ENCODE measurements around the gene MAS1.

GRCh38 chr6:159908535-159908934, 17.7 kb downstream of the MAS1 start:
- TF ChIP-seq, protein P1, sequence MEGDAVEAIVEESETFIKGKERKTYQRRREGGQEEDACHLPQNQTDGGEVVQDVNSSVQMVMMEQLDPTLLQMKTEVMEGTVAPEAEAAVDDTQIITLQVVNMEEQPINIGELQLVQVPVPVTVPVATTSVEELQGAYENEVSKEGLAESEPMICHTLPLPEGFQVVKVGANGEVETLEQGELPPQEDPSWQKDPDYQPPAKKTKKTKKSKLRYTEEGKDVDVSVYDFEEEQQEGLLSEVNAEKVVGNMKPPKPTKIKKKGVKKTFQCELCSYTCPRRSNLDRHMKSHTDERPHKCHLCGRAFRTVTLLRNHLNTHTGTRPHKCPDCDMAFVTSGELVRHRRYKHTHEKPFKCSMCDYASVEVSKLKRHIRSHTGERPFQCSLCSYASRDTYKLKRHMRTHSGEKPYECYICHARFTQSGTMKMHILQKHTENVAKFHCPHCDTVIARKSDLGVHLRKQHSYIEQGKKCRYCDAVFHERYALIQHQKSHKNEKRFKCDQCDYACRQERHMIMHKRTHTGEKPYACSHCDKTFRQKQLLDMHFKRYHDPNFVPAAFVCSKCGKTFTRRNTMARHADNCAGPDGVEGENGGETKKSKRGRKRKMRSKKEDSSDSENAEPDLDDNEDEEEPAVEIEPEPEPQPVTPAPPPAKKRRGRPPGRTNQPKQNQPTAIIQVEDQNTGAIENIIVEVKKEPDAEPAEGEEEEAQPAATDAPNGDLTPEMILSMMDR (IDR thresholded peaks at IDR 0.05), result no peak
- TF ChIP-seq RAD21 (conservative IDR thresholded peaks at IDR 0.05 in 1 of 2, IDR thresholded peaks at IDR 0.05 in 1 of 2), result no peak
- TF ChIP-seq POLR2A (IDR thresholded peaks at IDR 0.05; ENCODE audit: low read length), result no peak
- no peak for TF ChIP-seq EP300 (IDR thresholded peaks at IDR 0.05)
- TF ChIP-seq SMC3 (IDR thresholded peaks at IDR 0.05), result no peak
- no peak for TF ChIP-seq KDM1A (IDR thresholded peaks at IDR 0.05; ENCODE audit: low read depth)
- no peak for TF ChIP-seq RCOR1 (IDR thresholded peaks at IDR 0.05; ENCODE audit: low read depth, low read length)
- no peak for TF ChIP-seq ESRRA (IDR thresholded peaks at IDR 0.05; ENCODE audit: borderline replicate concordance, low read length)
